GM12878 (cell line): ENCODE results near the gene CHID1. TPM values are rescaled to one million over a fixed set of nuclear protein-coding genes. Genes with fewer than 3 reads are reported as not detected.

Experiments used
- ATAC-seq: fragments of 200-7000 bp; cut with Tn5 transposase; 3 replicates; pipeline ENCODE4 v1.9.1; 2020; ENCODE audit warnings: mild to moderate bottlenecking, moderate library complexity
- BruUV-seq: library from RNA; stranded (reverse); fragments of 400-500 nt; replicated peaks from 2 replicates; lab custom pipeline; 2021; lab: Mats Ljungman, UMichigan
- CTCF ChIA-PET: fragments of 300-600 bp; sonication (Branson Sonifier 250); formaldehyde crosslinking; extraction: SDS; loops from one replicate; lab custom pipeline; 2021; ENCODE audit warnings: inconsistent platforms; lab: Yijun Ruan, JAX
- POLR2A ChIA-PET: fragments of 350-600 bp; formaldehyde crosslinking; extraction: SDS; loops from one replicate; lab custom pipeline; 2021; ENCODE audit warnings: inconsistent platforms; lab: Charles Lee
- RAD21 ChIA-PET: fragments of 300-600 bp; sonication (Branson Sonifier 250); formaldehyde crosslinking; loops from one replicate; lab custom pipeline; 2023; ENCODE audit warnings: antibody characterized with exemption; ENCODE audit not compliant: unreplicated experiment; lab: Charles Lee
- SMC1A ChIA-PET: fragments of 300-600 bp; sonication (Branson Sonifier 250); formaldehyde crosslinking; loops from one replicate; lab custom pipeline; 2023; ENCODE audit not compliant: unreplicated experiment, uncharacterized antibody; lab: Charles Lee
- DNase-seq: peaks from one replicate; pipeline ENCODE4 v3.0.0-alpha.2; 2011; ENCODE audit warnings: low read depth, low spot score
- FAIRE-seq: peaks from 3 replicates; lab custom pipeline; 2011; peaks lifted over from hg19 to GRCh38; lab: Jason Lieb, UNC
- H2AFZ ChIP-seq: 2 replicates; pipeline ENCODE4 v1.6.0; 2011; ENCODE audit warnings: low read depth, low read length, control low read depth; ENCODE audit not compliant: control insufficient read depth
- H3K27ac ChIP-seq: 2 replicates; pipeline ENCODE4 v1.5.1; 2011; ENCODE audit warnings: control low read depth; ENCODE audit not compliant: control insufficient read depth, insufficient read depth
- H3K27me3 ChIP-seq, 2 experiments: replicated peaks in 1 of 2; 2 replicates each; pipeline versions ENCODE4 v1.6.0 to v1.6.1; 2011; ENCODE audit warnings: low read length in 1 of 2; ENCODE audit not compliant: control insufficient read depth in 2 of 2, insufficient read depth in 2 of 2
- H3K36me3 ChIP-seq, 2 experiments: 2 replicates each; pipeline ENCODE4 v1.5.1; 2011; ENCODE audit warnings: low read length in 1 of 2; ENCODE audit not compliant: control insufficient read depth in 2 of 2, insufficient read depth in 2 of 2
- H3K4me1 ChIP-seq: 2 replicates; pipeline ENCODE4 v1.6.1; 2011; ENCODE audit warnings: mild to moderate bottlenecking, low read length, moderate library complexity, mixed read lengths; ENCODE audit not compliant: control insufficient read depth, insufficient read depth
- H3K4me2 ChIP-seq: 2 replicates; pipeline ENCODE4 v1.6.0; 2011; ENCODE audit warnings: control low read depth; ENCODE audit not compliant: control insufficient read depth, insufficient read depth
- H3K4me3 ChIP-seq: fragments of 200-600 bp; sonication (generic); 2 replicates; pipeline ENCODE4 v1.5.1; 2016
- H3K79me2 ChIP-seq: 2 replicates; pipeline ENCODE4 v1.6.0; 2011; ENCODE audit warnings: low read length; ENCODE audit not compliant: control insufficient read depth, insufficient read depth
- H3K9ac ChIP-seq: 2 replicates; pipeline ENCODE4 v1.8.0; 2011; ENCODE audit warnings: low read length, control low read depth, mixed read lengths; ENCODE audit not compliant: control insufficient read depth, insufficient read depth
- H3K9me3 ChIP-seq: replicated peaks from 3 replicates; pipeline ENCODE4 v1.5.1; 2011; ENCODE audit warnings: mild to moderate bottlenecking, low read length; ENCODE audit not compliant: control insufficient read depth, insufficient read depth
- H4K20me1 ChIP-seq: 2 replicates; pipeline ENCODE4 v1.6.0; 2011; ENCODE audit not compliant: control insufficient read depth, insufficient read depth
- BRCA1 ChIP-seq: IDR thresholded peaks from 2 replicates; pipeline ENCODE4 v1.6.1; 2011; ENCODE audit warnings: low read depth, low read length, improper control_type of control experiment
- NR2C2 ChIP-seq: IDR thresholded peaks from 2 replicates; pipeline ENCODE4 v1.6.1; 2011; ENCODE audit warnings: borderline replicate concordance, low read depth; ENCODE audit not compliant: control insufficient read depth, insufficient read length
- PAX5 ChIP-seq: IDR thresholded peaks from 2 replicates; pipeline ENCODE4 v1.6.1; 2011; ENCODE audit warnings: low read depth, low read length, borderline replicate concordance
- RAD51 ChIP-seq: fragments of 450-650 bp; IDR thresholded peaks from 2 replicates; pipeline ENCODE4 v1.6.1; 2016; ENCODE audit warnings: moderate library complexity, mild to moderate bottlenecking, inconsistent platforms
- RUNX3 ChIP-seq: IDR thresholded peaks from 2 replicates; pipeline ENCODE4 v1.6.1; 2012; ENCODE audit warnings: low read length, inconsistent platforms
- TCF3 ChIP-seq: IDR thresholded peaks from 2 replicates; pipeline ENCODE4 v1.6.1; 2012; ENCODE audit warnings: low read depth, mild to moderate bottlenecking, low read length, borderline replicate concordance; ENCODE audit not compliant: insufficient read depth
- ZNF24 ChIP-seq: fragments of 450-650 bp; IDR thresholded peaks from 2 replicates; pipeline ENCODE4 v1.6.1; 2017; ENCODE audit warnings: antibody characterized with exemption, mild to moderate bottlenecking
- WGBS: methylation state at CpG from one replicate; pipeline ENCODE4 v1.1.6; 2016; ENCODE audit warnings: low lambda C conversion rate; ENCODE audit not compliant: insufficient replicate concordance, insufficient coverage; ENCODE audit errors: missing lambda C conversion rate; 5-methylcytosine and 5-hydroxymethylcytosine counted together
- in situ Hi-C: fragments of 300-500 bp; cut with MboI; formaldehyde crosslinking; loops from 9 replicates; pipeline ENCODE4 v1.14.3; 2018; ENCODE audit warnings: mixed read lengths
- intact Hi-C: fragments of 100-400 bp; cut with micrococcal nuclease; formaldehyde crosslinking; loops from one replicate; pipeline ENCODE4 v1.14.2; 2022; ENCODE audit not compliant: unreplicated experiment
- polyA plus RNA-seq, 11 experiments: library from polyadenylated mRNA; depleted of rRNA in 4 of 11; unstranded in 6 of 11; stranded (reverse) in 5 of 11; fragments of >200 nt; fragmentation: Nextera tagmentation in 4 of 11; fragmentation: Illumina TruSeq in 1 of 11; extraction: Ambion mirVana in 4 of 11; extraction: Trizol in 1 of 11; gene quantifications; 1 replicate in 1 of 11; 2 replicates in 10 of 11; pipeline versions ENCODE4 v1.2.1 to v1.2.3, GENCODE V29; 2011 to 2016; ENCODE audit warnings: inconsistent platforms in 2 of 11, missing spikeins in 2 of 11, low read depth in 1 of 11
- total RNA-seq, 4 experiments: library from RNA; depleted of rRNA in 3 of 4; stranded (reverse); fragments of >200 nt in 3 of 4; fragmentation: Illumina TruSeq in 1 of 4; extraction: Trizol in 1 of 4; gene quantifications; 2 replicates each; pipeline versions ENCODE4 v1.2.1 to v1.2.3, GENCODE V29; 2013 to 2021
- TF ChIP-seq, protein P1 (sequence below): fragments of 450-650 bp; IDR thresholded peaks from 2 replicates; pipeline ENCODE4 v1.6.1; 2018; ENCODE audit warnings: mild to moderate bottlenecking, low read depth, moderate library complexity; ENCODE audit not compliant: partially characterized antibody
- TF ChIP-seq, protein P2 (sequence below): fragments of 450-650 bp; IDR thresholded peaks from 2 replicates; pipeline ENCODE4 v1.6.1; 2017; ENCODE audit warnings: borderline replicate concordance
- TF ChIP-seq, protein P3 (sequence below): IDR thresholded peaks from 2 replicates; pipeline ENCODE4 v1.6.1; 2011; ENCODE audit warnings: borderline replicate concordance, low read depth, mild to moderate bottlenecking, moderate library complexity, mixed read lengths, low read length; ENCODE audit not compliant: insufficient read depth; ENCODE audit errors: extremely low read length
- TF ChIP-seq, protein P4 (sequence below): fragments of 450-650 bp; IDR thresholded peaks from 2 replicates; pipeline ENCODE4 v1.6.1; 2017; ENCODE audit warnings: low read depth, mild to moderate bottlenecking, moderate library complexity

CHID1 gene
- total and polyA plus RNA-seq, 10 of the 15 experiments (the other 5 are each of a cell fraction or from before 2014, with no cell fraction given) = 4.8 to 75.2 (median 30.1) TPM

DNA sequence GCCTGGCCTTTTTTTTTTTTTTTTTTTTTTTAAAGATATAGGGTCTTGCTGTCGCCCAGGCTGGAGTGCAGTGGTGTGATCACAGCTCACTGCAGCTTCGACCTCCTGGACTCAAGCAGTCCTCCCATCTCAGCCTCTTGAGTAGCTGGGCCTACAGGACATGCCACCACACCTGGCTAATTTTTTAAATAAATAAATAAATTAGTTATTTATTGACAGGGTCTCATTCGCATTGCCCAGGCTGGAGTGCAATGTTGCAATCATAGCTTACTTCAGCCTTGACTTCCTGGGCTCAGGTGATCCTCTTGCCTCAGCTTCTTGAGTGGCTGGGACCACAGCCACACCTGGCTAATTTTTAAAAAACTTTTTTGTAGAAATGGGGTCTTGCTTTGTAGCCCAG, 25.6 kb upstream of the CHID1 start:
- ChIA-PET POLR2A (no interaction called here), SMC1A (no interaction called here), RAD21 (no interaction called here), CTCF (no interaction called here)
- Histone ChIP-seq H3K4me1 (no peaks in the 10 kb centered on the region), H3K27me3 (no peaks in the 10 kb centered on the region), H3K4me2 (no peak overlapping the region), H3K9ac (no peak overlapping the region), H3K4me3 (no peak overlapping the region), H3K9me3 (no peaks in the 10 kb centered on the region), H3K36me3 (peaks cover 0 to 3% of the 10 kb centered on the region in 2 experiments; a peak in 3 of 4 replicates), H4K20me1 (no peaks in the 10 kb centered on the region), H2AFZ (no peak overlapping the region), H3K27ac (no peak overlapping the region), H3K79me2 (peaks cover 22% of the 10 kb centered on the region)
- intact Hi-C loops (no loop called here), in situ Hi-C loops (no loop called here)
- BruUV-seq = no TSS peak
- no peak for TF ChIP-seq ZNF24
- no peak for TF ChIP-seq RUNX3
- ATAC-seq (no peak), FAIRE-seq (no peak), DNase-seq (no peak)
- WGBS = 98% methylated on average over 3 of the region's 3 CpGs

DNA sequence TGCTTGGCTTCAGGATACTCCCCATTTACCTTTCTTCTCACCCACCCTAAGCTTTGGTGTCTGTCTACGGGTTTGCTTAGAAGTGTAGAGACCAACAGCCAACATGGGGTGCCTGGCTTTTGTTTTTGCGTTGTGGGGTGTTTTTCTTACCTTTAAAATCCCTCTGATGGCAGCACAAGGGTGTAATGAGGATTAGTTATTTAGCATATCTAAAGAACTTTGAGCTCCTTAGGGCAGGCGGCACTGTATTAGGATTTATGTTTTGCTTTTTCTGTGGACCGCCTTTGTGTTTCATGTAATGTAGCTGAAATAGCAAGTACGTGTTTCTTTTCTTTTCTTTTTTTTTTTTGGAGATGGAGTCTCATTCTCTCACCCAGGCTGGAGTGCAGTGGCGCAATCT, 23.9 kb upstream of the CHID1 start:
- POLR2A ChIA-PET = no interaction called here
- FAIRE-seq = no peak
- TF ChIP-seq, protein P1, sequence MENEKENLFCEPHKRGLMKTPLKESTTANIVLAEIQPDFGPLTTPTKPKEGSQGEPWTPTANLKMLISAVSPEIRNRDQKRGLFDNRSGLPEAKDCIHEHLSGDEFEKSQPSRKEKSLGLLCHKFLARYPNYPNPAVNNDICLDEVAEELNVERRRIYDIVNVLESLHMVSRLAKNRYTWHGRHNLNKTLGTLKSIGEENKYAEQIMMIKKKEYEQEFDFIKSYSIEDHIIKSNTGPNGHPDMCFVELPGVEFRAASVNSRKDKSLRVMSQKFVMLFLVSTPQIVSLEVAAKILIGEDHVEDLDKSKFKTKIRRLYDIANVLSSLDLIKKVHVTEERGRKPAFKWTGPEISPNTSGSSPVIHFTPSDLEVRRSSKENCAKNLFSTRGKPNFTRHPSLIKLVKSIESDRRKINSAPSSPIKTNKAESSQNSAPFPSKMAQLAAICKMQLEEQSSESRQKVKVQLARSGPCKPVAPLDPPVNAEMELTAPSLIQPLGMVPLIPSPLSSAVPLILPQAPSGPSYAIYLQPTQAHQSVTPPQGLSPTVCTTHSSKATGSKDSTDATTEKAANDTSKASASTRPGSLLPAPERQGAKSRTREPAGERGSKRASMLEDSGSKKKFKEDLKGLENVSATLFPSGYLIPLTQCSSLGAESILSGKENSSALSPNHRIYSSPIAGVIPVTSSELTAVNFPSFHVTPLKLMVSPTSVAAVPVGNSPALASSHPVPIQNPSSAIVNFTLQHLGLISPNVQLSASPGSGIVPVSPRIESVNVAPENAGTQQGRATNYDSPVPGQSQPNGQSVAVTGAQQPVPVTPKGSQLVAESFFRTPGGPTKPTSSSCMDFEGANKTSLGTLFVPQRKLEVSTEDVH = no peak
- TF ChIP-seq, protein P2, sequence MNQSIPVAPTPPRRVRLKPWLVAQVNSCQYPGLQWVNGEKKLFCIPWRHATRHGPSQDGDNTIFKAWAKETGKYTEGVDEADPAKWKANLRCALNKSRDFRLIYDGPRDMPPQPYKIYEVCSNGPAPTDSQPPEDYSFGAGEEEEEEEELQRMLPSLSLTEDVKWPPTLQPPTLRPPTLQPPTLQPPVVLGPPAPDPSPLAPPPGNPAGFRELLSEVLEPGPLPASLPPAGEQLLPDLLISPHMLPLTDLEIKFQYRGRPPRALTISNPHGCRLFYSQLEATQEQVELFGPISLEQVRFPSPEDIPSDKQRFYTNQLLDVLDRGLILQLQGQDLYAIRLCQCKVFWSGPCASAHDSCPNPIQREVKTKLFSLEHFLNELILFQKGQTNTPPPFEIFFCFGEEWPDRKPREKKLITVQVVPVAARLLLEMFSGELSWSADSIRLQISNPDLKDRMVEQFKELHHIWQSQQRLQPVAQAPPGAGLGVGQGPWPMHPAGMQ = no peak
- TF ChIP-seq, protein P3, sequence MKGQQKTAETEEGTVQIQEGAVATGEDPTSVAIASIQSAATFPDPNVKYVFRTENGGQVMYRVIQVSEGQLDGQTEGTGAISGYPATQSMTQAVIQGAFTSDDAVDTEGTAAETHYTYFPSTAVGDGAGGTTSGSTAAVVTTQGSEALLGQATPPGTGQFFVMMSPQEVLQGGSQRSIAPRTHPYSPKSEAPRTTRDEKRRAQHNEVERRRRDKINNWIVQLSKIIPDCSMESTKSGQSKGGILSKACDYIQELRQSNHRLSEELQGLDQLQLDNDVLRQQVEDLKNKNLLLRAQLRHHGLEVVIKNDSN = no peak
- TF ChIP-seq PAX5 = no peak
- TF ChIP-seq RAD51 = no peak
- no peak for TF ChIP-seq NR2C2
- no peak for TF ChIP-seq BRCA1
- TF ChIP-seq, protein P4, sequence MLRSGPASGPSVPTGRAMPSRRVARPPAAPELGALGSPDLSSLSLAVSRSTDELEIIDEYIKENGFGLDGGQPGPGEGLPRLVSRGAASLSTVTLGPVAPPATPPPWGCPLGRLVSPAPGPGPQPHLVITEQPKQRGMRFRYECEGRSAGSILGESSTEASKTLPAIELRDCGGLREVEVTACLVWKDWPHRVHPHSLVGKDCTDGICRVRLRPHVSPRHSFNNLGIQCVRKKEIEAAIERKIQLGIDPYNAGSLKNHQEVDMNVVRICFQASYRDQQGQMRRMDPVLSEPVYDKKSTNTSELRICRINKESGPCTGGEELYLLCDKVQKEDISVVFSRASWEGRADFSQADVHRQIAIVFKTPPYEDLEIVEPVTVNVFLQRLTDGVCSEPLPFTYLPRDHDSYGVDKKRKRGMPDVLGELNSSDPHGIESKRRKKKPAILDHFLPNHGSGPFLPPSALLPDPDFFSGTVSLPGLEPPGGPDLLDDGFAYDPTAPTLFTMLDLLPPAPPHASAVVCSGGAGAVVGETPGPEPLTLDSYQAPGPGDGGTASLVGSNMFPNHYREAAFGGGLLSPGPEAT = no peak
- TF ChIP-seq TCF3 = no peak

More for the DNA sequence above, 23.9 kb upstream of the CHID1 start:
- Histone ChIP-seq H3K79me2 (peaks cover 16% of the 10 kb centered on the region), H3K9ac (no peak overlapping the region), H3K27me3 (no peaks in the 10 kb centered on the region), H3K36me3 (peaks cover 0 to 2% of the 10 kb centered on the region in 2 experiments; a peak in 1 of 4 replicates), H3K9me3 (no peaks in the 10 kb centered on the region), H2AFZ (no peak overlapping the region), H4K20me1 (no peaks in the 10 kb centered on the region), H3K4me3 (no peak overlapping the region), H3K27ac (no peak overlapping the region), H3K4me1 (no peaks in the 10 kb centered on the region), H3K4me2 (no peak overlapping the region)
- ATAC-seq (no peak), DNase-seq (no peak)
- CTCF ChIA-PET = no interaction called here
- BruUV-seq = no TSS peak
- in situ Hi-C loops = no loop called here
- RAD21 ChIA-PET = no interaction called here
- intact Hi-C loops = no loop called here
- SMC1A ChIA-PET = no interaction called here
- WGBS = 97% methylated on average over 6 of the region's 6 CpGs
